IPS-20b (cell line): ENCODE measurements around the gene MTURN.
A peak's percentile ranks its signal among the peaks of the same experiment; 100 is the strongest.
"Not testable (repeated sequence)": the region's sequence is repeated elsewhere in the genome, so short reads cannot be mapped to it uniquely, and the experiment has no call there.

ENCODE experiments used
- H3K27ac ChIP-seq: one replicate; pipeline ENCODE4 v1.5.1; 2013; ENCODE audit warnings: low read length
- H3K27me3 ChIP-seq: 2 replicates; pipeline ENCODE4 v1.6.1; 2013; ENCODE audit warnings: mild to moderate bottlenecking, low read length, inconsistent platforms; ENCODE audit not compliant: insufficient read depth
- H3K36me3 ChIP-seq: 2 replicates; pipeline ENCODE4 v1.6.1; 2013; ENCODE audit warnings: low read depth, mild to moderate bottlenecking, inconsistent platforms, low read length, moderate library complexity; ENCODE audit not compliant: insufficient read depth
- H3K4me1 ChIP-seq: 2 replicates; pipeline ENCODE4 v1.6.1; 2013; ENCODE audit warnings: mild to moderate bottlenecking, control low read depth, inconsistent platforms, low read length, moderate library complexity; ENCODE audit not compliant: insufficient read depth
- H3K4me3 ChIP-seq: 2 replicates; pipeline ENCODE4 v1.5.1; 2013; ENCODE audit warnings: mild to moderate bottlenecking, low read length, inconsistent platforms
- H3K9ac ChIP-seq: 2 replicates; pipeline ENCODE4 v1.6.1; 2013; ENCODE audit warnings: low read depth, mild to moderate bottlenecking, inconsistent platforms, low read length, moderate library complexity
- H3K9me3 ChIP-seq: 2 replicates; pipeline ENCODE4 v1.6.1; 2013; ENCODE audit warnings: mild to moderate bottlenecking, low read depth, low read length, inconsistent platforms; ENCODE audit not compliant: insufficient read depth

The MTURN gene

GRCh38 chr7:30134611-30135300 lies at the start of gene MTURN:
MTURN (plus strand) TSS chr7:30134986; CDS start chr7:30135137, 151 bp downstream.
- Histone ChIP-seq H3K9ac (peak within 1 kb of the TSS; percentile 76), H3K27me3 (peaks cover 36% of the 10 kb centered on the region), H3K36me3 (no peaks in the 10 kb centered on the region), H3K4me3 (peak within 1 kb of the TSS; percentile 91), H3K4me1 (peaks cover 5% of the 10 kb centered on the region), H3K27ac (no peak within 1 kb of the TSS), H3K9me3 (no peaks in the 10 kb centered on the region)

- Histone ChIP-seq H3K4me3 (no peak overlapping the region), H3K36me3 (0 out of 2 replicates have a peak, but pooled peaks cover 3% of the 10 kb centered on the region), H3K4me1 (0 out of 2 replicates have a peak, but pooled peaks cover 3% of the 10 kb centered on the region), H3K9me3 (no peaks in the 10 kb centered on the region), H3K27me3 (no peaks in the 10 kb centered on the region), H3K9ac (no peak overlapping the region), H3K27ac (no peak overlapping the region)
Measured at GRCh38 chr7:30086529-30086928, 48.3 kb upstream of the MTURN start.

DNA sequence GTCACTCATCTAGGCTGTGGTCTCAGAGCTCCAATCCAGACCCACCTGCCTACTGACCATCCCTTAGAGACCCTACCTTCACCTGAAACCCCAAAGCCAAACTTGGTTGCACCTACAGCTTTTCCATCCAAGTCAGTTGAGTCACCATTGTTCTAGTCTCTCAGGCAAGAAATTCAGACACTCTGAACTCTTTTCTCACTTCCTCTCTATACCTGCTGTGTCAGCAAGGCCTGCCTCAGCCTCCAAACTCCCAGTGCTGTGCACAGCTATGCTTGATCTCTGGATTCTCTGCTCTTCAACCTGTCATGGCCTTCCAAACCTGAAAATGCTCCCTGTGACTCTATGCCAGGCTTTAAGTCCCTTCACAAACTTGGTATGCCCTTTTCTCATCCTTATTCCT lies 47.4 kb upstream of the MTURN start:
- Histone ChIP-seq H3K9ac (no peak overlapping the region), H3K4me3 (no peak overlapping the region), H3K4me1 (0 out of 2 replicates have a peak, but pooled peaks cover 6% of the 10 kb centered on the region), H3K27ac (no peak overlapping the region), H3K27me3 (no peaks in the 10 kb centered on the region), H3K9me3 (no peaks in the 10 kb centered on the region), H3K36me3 (0 out of 2 replicates have a peak, but pooled peaks cover 3% of the 10 kb centered on the region)

GRCh38 chr7:30088362-30088761 lies 46.4 kb upstream of the MTURN start:
- Histone ChIP-seq H3K4me3 (no peak overlapping the region), H3K9me3 (no peaks in the 10 kb centered on the region), H3K27ac (no peak overlapping the region), H3K36me3 (0 out of 2 replicates have a peak, but pooled peaks cover 3% of the 10 kb centered on the region), H3K27me3 (no peaks in the 10 kb centered on the region), H3K9ac (no peak overlapping the region), H3K4me1 (0 out of 2 replicates have a peak, but pooled peaks cover 6% of the 10 kb centered on the region)

GRCh38 chr7:30090111-30090510 lies 44.7 kb upstream of the MTURN start:
- Histone ChIP-seq H3K9ac (no peak overlapping the region), H3K27ac (no peak overlapping the region), H3K4me1 (0 out of 2 replicates have a peak, but pooled peaks cover 6% of the 10 kb centered on the region), H3K36me3 (0 out of 2 replicates have a peak, but pooled peaks cover 3% of the 10 kb centered on the region), H3K4me3 (no peak overlapping the region), H3K9me3 (no peaks in the 10 kb centered on the region), H3K27me3 (no peaks in the 10 kb centered on the region)

DNA sequence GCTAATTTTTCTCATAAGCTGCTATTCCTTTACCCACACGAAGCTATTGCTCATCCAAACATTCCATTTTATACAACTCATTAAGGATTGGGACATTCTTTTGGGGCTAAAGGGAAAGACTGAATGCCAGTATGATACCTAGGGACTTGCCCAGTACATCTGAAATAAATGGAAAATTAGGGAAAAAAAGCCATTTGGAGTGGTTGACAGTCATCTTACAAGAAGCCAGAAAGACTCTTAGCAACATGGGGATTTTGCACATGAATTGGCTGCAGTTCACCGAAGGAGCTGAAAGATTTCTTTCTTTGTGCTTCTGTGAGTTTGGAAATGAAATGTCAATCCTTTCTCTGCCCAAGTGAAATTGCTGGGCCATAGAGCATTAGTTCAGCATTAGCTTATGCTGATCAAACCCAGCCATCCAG lies 43.3 kb upstream of the MTURN start:
- Histone ChIP-seq H3K27ac (no peak overlapping the region), H3K4me3 (no peak overlapping the region), H3K36me3 (no peaks in the 10 kb centered on the region), H3K9me3 (no peaks in the 10 kb centered on the region), H3K27me3 (no peaks in the 10 kb centered on the region), H3K9ac (no peak overlapping the region), H3K4me1 (0 out of 2 replicates have a peak, but pooled peaks cover 6% of the 10 kb centered on the region)

- Histone ChIP-seq H3K27me3 (no peaks in the 10 kb centered on the region), H3K36me3 (no peaks in the 10 kb centered on the region), H3K4me1 (0 out of 2 replicates have a peak, but pooled peaks cover 6% of the 10 kb centered on the region), H3K9ac (no peak overlapping the region), H3K4me3 (no peak overlapping the region), H3K9me3 (no peaks in the 10 kb centered on the region), H3K27ac (no peak overlapping the region)
Measured at GRCh38 chr7:30091987-30092386, 42.8 kb upstream of the MTURN start.

GRCh38 chr7:30093420-30093952 lies 41.3 kb upstream of the MTURN start:
- Histone ChIP-seq H3K27me3 (no peaks in the 10 kb centered on the region), H3K27ac (no peak overlapping the region), H3K4me3 (no peak overlapping the region), H3K9ac (no peak overlapping the region), H3K9me3 (peaks cover 5% of the 10 kb centered on the region; the same call in 1 of the 2 replicates), H3K36me3 (no peaks in the 10 kb centered on the region), H3K4me1 (0 out of 2 replicates have a peak, but pooled peaks cover 6% of the 10 kb centered on the region)

DNA sequence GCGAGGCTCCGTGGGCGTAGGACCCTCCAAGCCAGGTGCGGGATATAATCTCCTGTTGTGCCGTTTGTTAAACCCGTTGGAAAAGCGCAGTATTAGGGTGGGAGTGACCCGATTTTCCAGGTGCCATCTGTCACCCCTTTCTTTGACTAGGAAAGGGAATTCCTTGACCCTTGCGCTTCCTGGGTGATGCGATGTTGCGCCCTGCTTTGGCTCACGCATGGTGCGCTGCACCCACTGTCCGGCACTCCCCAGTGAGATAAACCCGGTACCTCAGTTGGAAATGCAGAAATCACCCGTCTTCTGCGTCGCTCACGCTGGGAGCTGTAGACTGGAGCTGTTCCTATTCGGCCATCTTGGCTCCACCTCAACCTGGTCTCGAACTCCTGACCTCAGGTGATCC lies 36.2 kb upstream of the MTURN start:
- peaks cover 19% of the 10 kb centered on the region for H3K9me3 ChIP-seq
- not testable (repeated sequence) for H3K4me3 ChIP-seq, H3K36me3 ChIP-seq, H3K27ac ChIP-seq, H3K4me1 ChIP-seq, H3K9ac ChIP-seq, H3K27me3 ChIP-seq

- H3K9me3 ChIP-seq, result peaks cover 19% of the 10 kb centered on the region
- H3K4me1 ChIP-seq, result no peaks in the 10 kb centered on the region
- H3K4me3 ChIP-seq, result no peak overlapping the region
- peaks cover 6% of the 10 kb centered on the region for H3K36me3 ChIP-seq
- H3K27ac ChIP-seq, result no peak overlapping the region
- no peak overlapping the region for H3K9ac ChIP-seq
- no peaks in the 10 kb centered on the region for H3K27me3 ChIP-seq
Measured at GRCh38 chr7:30102281-30102680, 32.5 kb upstream of the MTURN start.

DNA sequence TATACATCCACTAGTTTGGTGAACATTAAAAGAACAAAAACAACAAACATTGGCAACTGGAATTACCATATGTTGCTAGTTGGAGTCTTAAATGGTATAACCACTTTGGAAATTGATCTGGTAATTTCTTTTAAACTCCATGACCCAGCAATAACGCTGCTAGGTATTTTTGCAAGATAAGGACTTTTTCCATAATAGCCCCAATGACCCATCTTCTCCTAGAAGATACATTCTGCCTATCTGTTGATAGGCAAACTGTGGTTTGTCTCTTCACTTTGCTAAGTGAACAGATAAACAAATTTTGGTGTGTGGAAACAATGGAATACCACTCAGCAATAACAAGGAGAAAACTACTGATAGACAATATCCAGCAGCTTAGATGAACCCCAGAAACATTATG lies 30.6 kb upstream of the MTURN start:
- H3K36me3 ChIP-seq, result peaks cover 4% of the 10 kb centered on the region
- H3K27me3 ChIP-seq, result no peaks in the 10 kb centered on the region
- peaks cover 9% of the 10 kb centered on the region for H3K9me3 ChIP-seq
- H3K9ac ChIP-seq, result no peak overlapping the region
- H3K27ac ChIP-seq, result no peak overlapping the region
- no peak overlapping the region for H3K4me3 ChIP-seq
- H3K4me1 ChIP-seq, result no peaks in the 10 kb centered on the region

DNA sequence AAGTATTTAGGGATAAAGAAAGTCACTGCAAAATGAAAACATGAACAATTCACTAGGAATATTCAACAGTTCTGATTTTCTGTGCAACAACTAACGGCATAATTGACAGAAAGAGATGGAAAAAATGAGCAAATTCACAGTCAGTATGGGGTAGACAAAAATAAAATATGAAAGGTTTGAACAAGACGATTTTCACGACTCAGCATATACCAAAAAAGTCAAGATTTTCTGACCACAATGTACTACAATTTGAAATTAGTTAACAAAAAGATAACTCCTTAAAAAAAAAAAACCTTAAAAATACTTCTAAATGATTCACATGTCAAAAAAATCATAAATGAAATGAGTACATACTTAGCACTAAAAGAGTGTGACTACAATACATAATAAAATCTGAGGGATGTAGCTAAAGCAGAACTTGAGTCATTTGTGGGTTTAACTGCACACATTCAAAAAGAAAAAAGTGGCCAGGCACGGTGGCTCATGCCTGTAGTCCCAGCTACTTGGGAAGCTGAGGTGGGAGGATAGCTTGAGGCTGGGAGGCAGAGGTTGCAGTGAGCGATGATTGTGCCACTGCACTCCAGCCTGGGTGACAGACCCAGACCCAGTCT lies 22.6 kb upstream of the MTURN start:
- Histone ChIP-seq H3K27ac (no peak overlapping the region), H3K4me1 (no peaks in the 10 kb centered on the region)

More for the DNA sequence above, 22.6 kb upstream of the MTURN start:
- H3K36me3 ChIP-seq, result no peaks in the 10 kb centered on the region
- H3K4me3 ChIP-seq, result no peak overlapping the region
- no peak overlapping the region for H3K9ac ChIP-seq
- no peaks in the 10 kb centered on the region for H3K27me3 ChIP-seq
- peaks cover 6% of the 10 kb centered on the region; the same call in 1 of the 2 replicates for H3K9me3 ChIP-seq
